Uterus (tissue), 4 donors: ENCODE measurements around the gene PCDHGB3. TPM values are rescaled to one million over a fixed set of nuclear protein-coding genes. Genes with fewer than 3 reads are reported as not detected.
"Not testable (repeated sequence)": the region's sequence is repeated elsewhere in the genome, so short reads cannot be mapped to it uniquely, and the experiment has no call there.

ENCODE experiments used
- DNase-seq, 2 donors: peaks; one replicate each; pipeline ENCODE4 v3.0.0-alpha.2; 2019 to 2020
- H3K27ac ChIP-seq, 2 donors: fragments of 200-600 bp; sonication (generic); 1 replicate in 1 of 2; 2 replicates in 1 of 2; pipeline ENCODE4 v1.5.1; 2016 to 2018
- H3K27me3 ChIP-seq, 2 donors: fragments of 200-600 bp; sonication (generic); one replicate each; pipeline ENCODE4 v1.5.1; 2018 to 2019; ENCODE audit warnings: control low read depth in 1 of 2
- H3K36me3 ChIP-seq, 2 donors: fragments of 200-600 bp; sonication (generic); one replicate each; pipeline ENCODE4 v1.5.1; 2019; ENCODE audit warnings: control low read depth in 1 of 2
- H3K4me1 ChIP-seq, 2 donors: fragments of 200-600 bp; sonication (generic); one replicate each; pipeline ENCODE4 v1.5.1; 2018 to 2019; ENCODE audit warnings: control low read depth in 1 of 2
- H3K4me3 ChIP-seq, 2 donors: fragments of 200-600 bp; sonication (generic); 1 replicate in 1 of 2; 2 replicates in 1 of 2; pipeline ENCODE4 v1.5.1; 2018 to 2019; ENCODE audit warnings: mild to moderate bottlenecking in 1 of 2
- H3K9me3 ChIP-seq, 2 donors: fragments of 200-600 bp; sonication (generic); one replicate each; pipeline ENCODE4 v1.5.1; 2019; ENCODE audit warnings: control low read depth in 1 of 2
- CTCF ChIP-seq, 4 experiments: fragments of 200-600 bp in 2 of 4; fragments of 450-650 bp in 2 of 4; sonication (generic) in 2 of 4; IDR thresholded peaks; one replicate each; pipeline ENCODE4 v1.5.1; 2016 to 2019; ENCODE audit warnings: antibody characterized with exemption in 4 of 4, mild to moderate bottlenecking in 2 of 4, moderate library complexity in 1 of 4
- POLR2A ChIP-seq, 2 donors: fragments of 450-650 bp; IDR thresholded peaks; one replicate each; pipeline ENCODE4 v1.6.1; 2016; ENCODE audit warnings: antibody characterized with exemption in 2 of 2, mild to moderate bottlenecking in 1 of 2, moderate library complexity in 1 of 2
- intact Hi-C: fragments of 100-400 bp; cut with DNase I; formaldehyde crosslinking; loops from one replicate; pipeline ENCODE4 v1.15.1; 2023; ENCODE audit warnings: low total_unique reads
- total RNA-seq, 4 donors: library from RNA; depleted of rRNA in 3 of 4; stranded (reverse); fragments of >200 nt in 3 of 4; gene quantifications; one replicate each; pipeline versions ENCODE4 v1.1.0 to v1.2.4, GENCODE V29; 2014 to 2023
- donor health status: DM: yes; HTN: yes; CAD: no.

The PCDHGB3 gene
- total RNA-seq, 4 donors from 2014 or later, result 0.59 to 14.1 (median 8.1) TPM

- Histone ChIP-seq H3K4me1 (no peaks in the 10 kb centered on the region), H3K27me3 (no peaks in the 10 kb centered on the region), H3K4me3 (no peak within 1 kb of the TSS), H3K36me3 (no peaks in the 10 kb centered on the region), H3K9me3 (peaks cover 0 to 41% of the 10 kb centered on the region in 2 donors), H3K27ac (no peak within 1 kb of the TSS)
- TF ChIP-seq POLR2A (IDR thresholded peaks at IDR 0.05), result no peak
- no peak for TF ChIP-seq CTCF (IDR thresholded peaks at IDR 0.05)
- intact Hi-C loops, result no loop called here
- no peak for DNase-seq
These were observed 39.6 kb upstream of the PCDHGB3 start, which contains the start of gene PCDHGA1 for GRCh38 chr5:141330299-141331080. Gene PCDHGA1, plus strand, starts transcription at chr5:141330514.

- H3K27me3 ChIP-seq, H3K27ac ChIP-seq, intact Hi-C loops, H3K4me1 ChIP-seq, H3K36me3 ChIP-seq, H3K4me3 ChIP-seq, DNase-seq: not testable (repeated sequence)
- H3K9me3 ChIP-seq, result peaks cover 0 to 52% of the 10 kb centered on the region in 2 donors
These were observed 37.5 kb upstream of the PCDHGB3 start for GRCh38 chr5:141332571-141332970.

GRCh38 chr5:141338538-141339306, 31.3 kb upstream of the PCDHGB3 start, which contains the start of gene PCDHGA2:
Gene PCDHGA2, plus strand, starts transcription at chr5:141338760.
- TF ChIP-seq POLR2A (IDR thresholded peaks at IDR 0.05) (no peak), CTCF (IDR thresholded peaks at IDR 0.05) (peak in 3 of 4 experiments; percentile 31 to 41 (median 35))
- H3K9me3 ChIP-seq, result peaks cover 3 to 56% of the 10 kb centered on the region in 2 donors
- no peaks in the 10 kb centered on the region for H3K4me1 ChIP-seq
- H3K27me3 ChIP-seq, result no peaks in the 10 kb centered on the region
- peak within 1 kb of the TSS; percentile 0 to 25 for H3K4me3 ChIP-seq
- no peak for DNase-seq
- H3K36me3 ChIP-seq, result no peaks in the 10 kb centered on the region
- H3K27ac ChIP-seq, result no peak within 1 kb of the TSS
- intact Hi-C loops, result no loop called here

- H3K4me3 ChIP-seq, H3K27me3 ChIP-seq, H3K27ac ChIP-seq, DNase-seq, H3K4me1 ChIP-seq, H3K36me3 ChIP-seq, intact Hi-C loops: not testable (repeated sequence)
- H3K9me3 ChIP-seq, result peaks cover 3 to 62% of the 10 kb centered on the region in 2 donors
These were observed 29.2 kb upstream of the PCDHGB3 start for GRCh38 chr5:141340781-141341354.

GRCh38 chr5:141342773-141343172, 27.3 kb upstream of the PCDHGB3 start:
- no peaks in the 10 kb centered on the region for H3K4me1 ChIP-seq
- intact Hi-C loops, result no loop called here
- H3K36me3 ChIP-seq, result no peaks in the 10 kb centered on the region
- no peak for DNase-seq
- TF ChIP-seq CTCF (IDR thresholded peaks at IDR 0.05) (no peak), POLR2A (IDR thresholded peaks at IDR 0.05) (no peak)
- H3K9me3 ChIP-seq, result peaks cover 3 to 61% of the 10 kb centered on the region in 2 donors
- no peaks in the 10 kb centered on the region for H3K27me3 ChIP-seq
- no peak overlapping the region for H3K27ac ChIP-seq
- H3K4me3 ChIP-seq, result no peak overlapping the region
